Ectodermal cell (in vitro differentiated cells): ENCODE results near the gene NLRP3.

ENCODE experiments used
- H3K27ac ChIP-seq: 2 replicates; pipeline ENCODE4 v1.7.0; 2013; ENCODE audit warnings: mild to moderate bottlenecking, low read depth, low read length; ENCODE audit not compliant: insufficient read depth, poor library complexity, severe bottlenecking
- H3K27me3 ChIP-seq: 2 replicates; pipeline ENCODE4 v1.7.0; 2013; ENCODE audit warnings: mild to moderate bottlenecking, low read length; ENCODE audit not compliant: insufficient read depth, control insufficient read depth, poor library complexity, severe bottlenecking
- H3K36me3 ChIP-seq: one replicate; pipeline ENCODE4 v1.7.0; 2013; ENCODE audit warnings: low read length; ENCODE audit not compliant: control insufficient read depth, insufficient read depth
- H3K4me1 ChIP-seq: one replicate; pipeline ENCODE4 v1.7.0; 2013; ENCODE audit warnings: low read length; ENCODE audit not compliant: control insufficient read depth, insufficient read depth
- H3K4me3 ChIP-seq: 2 replicates; pipeline ENCODE4 v1.7.0; 2013; ENCODE audit warnings: low read depth, low read length, control low read depth; ENCODE audit not compliant: insufficient read depth
- H3K9me3 ChIP-seq: 2 replicates; pipeline ENCODE4 v1.7.0; 2013; ENCODE audit warnings: mild to moderate bottlenecking, low read length, moderate library complexity; ENCODE audit not compliant: control insufficient read depth
- WGBS, 2 experiments: methylation state at CpG; one replicate each; pipeline ENCODE4 v1.1.7; 2013; ENCODE audit warnings: missing lambda C conversion rate in 2 of 2; 5-methylcytosine and 5-hydroxymethylcytosine counted together

NLRP3 gene

DNA sequence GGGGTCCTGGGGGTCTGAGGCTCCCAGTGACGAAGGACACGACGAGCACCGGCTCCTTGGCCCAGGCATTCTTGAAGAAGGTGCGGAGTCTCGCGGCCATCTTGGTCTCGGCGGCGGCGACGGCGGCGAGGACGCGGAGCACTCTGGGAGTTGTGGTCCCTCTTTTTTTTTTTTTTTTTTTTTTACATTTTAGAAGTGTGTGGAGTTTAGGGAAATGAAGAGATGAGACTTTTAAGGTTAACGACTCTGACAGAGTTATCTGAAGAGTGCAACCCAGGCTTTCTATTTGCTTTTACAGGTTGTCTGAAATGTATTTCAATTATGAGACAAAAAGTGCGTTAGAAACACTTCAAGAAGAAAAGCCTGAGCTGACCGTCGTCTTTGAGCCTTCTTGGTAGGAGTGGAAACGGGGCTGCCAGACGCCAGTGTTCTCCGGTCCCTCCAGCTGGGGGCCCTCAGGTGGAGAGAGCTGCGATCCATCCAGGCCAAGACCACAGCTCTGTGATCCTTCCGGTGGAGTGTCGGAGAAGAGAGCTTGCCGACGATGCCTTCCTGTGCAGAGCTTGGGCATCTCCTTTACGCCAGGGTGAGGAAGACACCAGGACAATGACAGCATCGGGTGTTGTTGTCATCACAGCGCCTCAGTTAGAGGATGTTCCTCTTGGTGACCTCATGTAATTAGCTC, 32.3 kb downstream of the NLRP3 start:
- peak overlapping the region; percentile 32 for H3K4me3 ChIP-seq
- 35 to 40% methylated on average over 31 of the region's 31 CpGs for WGBS, 2 experiments
- H3K36me3 ChIP-seq, result no peaks in the 10 kb centered on the region
- H3K27me3 ChIP-seq, result no peaks in the 10 kb centered on the region
- no peaks in the 10 kb centered on the region for H3K9me3 ChIP-seq
- H3K27ac ChIP-seq, result no peak overlapping the region
- no peaks in the 10 kb centered on the region for H3K4me1 ChIP-seq

DNA sequence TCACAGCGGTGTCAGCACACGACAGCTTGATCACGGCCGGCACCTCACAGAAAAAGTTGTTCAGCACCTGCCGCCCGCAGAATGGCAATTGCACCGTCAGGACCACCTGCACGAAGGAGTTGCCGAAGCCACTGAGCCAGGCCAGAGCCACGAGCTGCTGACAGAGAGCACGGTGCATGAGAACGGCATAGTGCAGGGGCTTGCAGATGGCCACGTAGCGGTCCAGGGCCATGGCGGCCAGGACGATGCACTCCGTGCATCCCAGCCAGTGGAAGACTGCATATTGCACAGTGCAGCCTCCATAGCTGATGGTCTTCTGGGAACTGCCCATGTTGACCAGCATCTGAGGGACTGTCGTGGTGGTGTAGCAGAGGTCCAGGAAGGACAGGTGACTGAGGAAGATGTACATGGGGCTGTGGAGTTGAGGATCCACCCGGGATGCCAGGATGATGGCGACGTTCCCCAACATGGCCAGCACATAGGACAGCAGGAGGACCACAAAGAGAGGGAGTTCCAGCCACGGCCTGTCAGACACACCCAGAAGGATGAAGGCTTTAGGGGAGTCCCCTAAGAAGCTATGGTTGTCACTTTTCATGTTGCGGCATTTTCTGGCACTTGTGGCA, 35.5 kb downstream of the NLRP3 start:
- Histone ChIP-seq H3K4me3 (no peak overlapping the region), H3K9me3 (no peaks in the 10 kb centered on the region), H3K27ac (no peak overlapping the region), H3K36me3 (no peaks in the 10 kb centered on the region), H3K4me1 (no peaks in the 10 kb centered on the region), H3K27me3 (no peaks in the 10 kb centered on the region)
- WGBS, 2 experiments, result 95% methylated on average over 23 of the region's 23 CpGs

DNA sequence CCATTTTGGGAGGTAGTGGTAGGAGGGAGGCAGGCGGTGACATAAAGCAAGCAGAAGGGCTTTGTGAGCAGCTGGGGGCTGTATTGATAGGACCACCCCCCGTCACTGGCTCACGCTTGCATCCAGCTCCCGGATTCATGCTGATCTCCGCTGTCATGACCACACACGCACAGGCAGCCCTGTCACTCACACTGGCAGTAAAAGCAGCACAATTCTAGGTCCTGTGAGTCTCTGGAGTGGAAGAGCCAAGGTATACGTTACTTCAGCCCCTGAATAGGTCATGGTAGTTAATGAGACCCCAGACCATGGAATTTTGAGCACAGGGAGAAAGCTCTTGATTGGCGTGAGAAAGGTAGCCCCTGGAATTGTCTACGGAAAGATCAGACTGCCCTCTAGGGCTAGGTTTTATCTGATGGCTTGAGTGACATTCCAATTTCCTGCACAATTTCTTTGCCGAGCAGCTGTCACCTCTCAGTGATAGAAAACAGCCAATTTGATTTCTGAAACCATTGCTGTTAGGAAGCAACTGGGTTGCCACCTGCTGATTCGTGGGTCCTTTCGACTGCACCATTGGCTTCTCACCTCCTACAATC, 36.6 kb downstream of the NLRP3 start:
- Histone ChIP-seq H3K9me3 (no peaks in the 10 kb centered on the region), H3K27ac (no peak overlapping the region), H3K36me3 (no peaks in the 10 kb centered on the region), H3K27me3 (no peaks in the 10 kb centered on the region), H3K4me1 (no peaks in the 10 kb centered on the region), H3K4me3 (no peak overlapping the region)
- 81 to 82% methylated on average over 12 of the region's 12 CpGs for WGBS, 2 experiments

DNA sequence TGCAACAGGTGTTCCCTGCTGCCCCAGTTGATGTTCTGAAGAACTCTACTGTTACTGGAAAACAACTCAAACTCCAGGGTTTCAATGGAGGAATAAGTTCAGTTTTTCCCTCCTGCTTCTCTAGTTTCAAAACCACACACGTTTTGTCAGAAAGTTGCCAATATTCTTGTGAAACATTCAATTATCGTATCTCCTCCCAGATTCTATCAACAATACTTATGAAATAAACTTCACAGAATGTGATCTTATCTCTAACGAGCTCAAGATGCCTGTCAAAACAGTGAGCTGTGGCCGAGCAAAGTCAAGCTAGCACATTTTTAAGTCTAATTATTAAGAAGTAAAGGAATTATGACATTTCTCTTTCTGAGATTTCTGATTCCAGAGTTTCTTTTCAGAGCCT, 37.3 kb downstream of the NLRP3 start:
- Histone ChIP-seq H3K4me3 (no peak overlapping the region), H3K27ac (no peak overlapping the region), H3K27me3 (no peaks in the 10 kb centered on the region), H3K36me3 (no peaks in the 10 kb centered on the region), H3K4me1 (no peaks in the 10 kb centered on the region), H3K9me3 (no peaks in the 10 kb centered on the region)
- WGBS, 2 experiments, result 28 to 44% methylated on average over 3 to 4 of the region's 4 CpGs

DNA sequence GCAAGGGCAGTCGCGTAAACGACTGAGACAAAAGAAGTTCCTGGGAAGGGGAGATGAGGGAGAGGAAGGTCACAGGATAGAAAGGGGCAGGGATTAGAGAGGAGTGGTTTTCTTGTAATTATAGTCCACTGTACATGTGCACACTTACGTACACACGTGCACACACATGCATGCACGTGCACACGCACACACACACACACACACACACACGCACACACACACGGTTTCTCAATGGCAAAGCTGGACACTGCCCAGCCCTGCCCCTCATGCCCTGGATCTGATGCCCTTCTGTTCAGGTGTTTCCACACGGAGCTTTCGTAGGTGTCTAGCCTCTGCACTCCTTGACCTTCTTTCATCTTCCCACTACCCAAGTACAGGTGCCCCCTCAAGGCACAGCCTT, 38.0 kb downstream of the NLRP3 start:
- Histone ChIP-seq H3K27me3 (no peaks in the 10 kb centered on the region), H3K4me1 (no peaks in the 10 kb centered on the region), H3K9me3 (no peaks in the 10 kb centered on the region), H3K36me3 (no peaks in the 10 kb centered on the region), H3K4me3 (no peak overlapping the region), H3K27ac (no peak overlapping the region)
- 76 to 80% methylated on average over 11 of the region's 11 CpGs for WGBS, 2 experiments

DNA sequence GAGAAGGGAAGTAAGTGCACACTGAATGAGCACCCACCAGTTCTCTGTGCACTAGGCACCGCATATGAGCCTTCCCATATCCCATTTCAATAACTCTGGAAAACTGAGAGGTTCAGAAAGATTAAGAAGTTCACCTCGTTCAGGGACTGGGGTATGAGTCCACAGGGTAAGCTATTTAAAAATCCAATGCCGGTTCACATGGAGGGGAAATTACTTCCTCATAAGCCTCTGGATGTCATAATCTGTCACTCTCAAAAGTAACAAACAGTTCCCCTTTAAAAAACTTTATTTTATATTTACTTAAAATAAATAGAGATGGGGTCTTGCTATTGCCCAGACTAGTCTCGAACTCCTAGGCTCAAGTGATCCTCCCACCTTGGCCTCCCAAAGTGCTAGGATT, 40.0 kb downstream of the NLRP3 start:
- no peaks in the 10 kb centered on the region for H3K36me3 ChIP-seq
- H3K27me3 ChIP-seq, result no peaks in the 10 kb centered on the region
- H3K4me1 ChIP-seq, result no peaks in the 10 kb centered on the region
- H3K4me3 ChIP-seq, result no peak overlapping the region
- no peaks in the 10 kb centered on the region for H3K9me3 ChIP-seq
- 89 to 98% methylated on average over 4 of the region's 4 CpGs for WGBS, 2 experiments
- no peak overlapping the region for H3K27ac ChIP-seq

DNA sequence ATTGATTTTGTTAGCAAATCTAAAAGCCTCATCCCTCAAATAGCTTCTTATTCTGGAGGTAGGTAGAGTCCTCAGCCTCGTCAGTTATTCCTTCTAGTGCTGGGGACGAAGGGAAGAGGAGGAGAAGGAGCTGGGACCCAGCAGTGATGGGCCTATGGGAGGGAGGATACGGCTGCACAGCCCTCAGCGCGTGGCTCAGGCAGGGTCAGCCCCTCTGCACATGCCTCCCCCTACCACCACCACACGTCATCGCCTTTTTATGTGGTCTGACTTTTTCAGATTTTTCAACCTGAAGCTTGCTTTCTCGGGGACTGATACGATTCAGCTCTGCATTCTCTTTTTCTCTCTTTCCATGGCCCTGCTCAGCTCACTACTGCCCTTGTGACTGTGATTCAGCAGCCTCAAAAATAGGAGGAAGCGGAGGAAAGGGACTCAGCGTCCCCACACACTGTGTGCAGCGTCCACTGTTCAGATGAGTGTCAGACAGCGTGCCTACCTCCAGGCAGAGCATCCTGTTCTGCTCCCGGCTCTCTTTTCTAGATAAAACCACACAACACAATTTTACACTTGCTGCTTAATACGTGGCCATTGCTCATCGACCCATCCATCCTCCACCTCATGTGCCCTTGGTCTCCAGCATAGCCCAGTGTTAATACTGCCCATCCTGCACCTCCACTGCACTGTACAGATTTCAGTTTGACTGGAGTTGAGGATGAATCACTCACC, 41.1 kb downstream of the NLRP3 start:
- Histone ChIP-seq H3K36me3 (no peaks in the 10 kb centered on the region), H3K4me1 (no peaks in the 10 kb centered on the region), H3K9me3 (no peaks in the 10 kb centered on the region), H3K4me3 (no peak overlapping the region), H3K27me3 (no peaks in the 10 kb centered on the region), H3K27ac (no peak overlapping the region)
- 89 to 93% methylated on average over 16 of the region's 16 CpGs for WGBS, 2 experiments

DNA sequence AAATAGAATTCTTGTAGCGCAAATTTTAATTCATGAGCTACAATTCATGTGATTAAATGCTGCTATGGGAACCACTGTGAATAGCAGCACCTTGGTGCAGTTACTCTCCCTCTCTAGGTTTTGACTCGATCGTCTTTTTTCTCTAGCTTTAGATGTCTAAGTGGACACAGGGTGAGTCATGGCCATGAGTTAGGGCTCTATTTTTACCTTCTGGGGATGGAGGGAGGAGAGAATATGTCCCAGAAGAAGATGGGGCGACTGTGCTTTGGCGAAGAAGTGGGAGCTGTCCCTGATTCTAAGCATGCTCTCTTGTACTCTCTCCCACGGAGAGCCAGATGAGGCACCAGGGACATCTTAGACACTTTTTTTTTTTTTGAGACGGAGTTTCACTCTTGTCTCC, 43.5 kb downstream of the NLRP3 start:
- 75 to 79% methylated on average over 7 of the region's 7 CpGs for WGBS, 2 experiments
- H3K36me3 ChIP-seq, result no peaks in the 10 kb centered on the region

DNA sequence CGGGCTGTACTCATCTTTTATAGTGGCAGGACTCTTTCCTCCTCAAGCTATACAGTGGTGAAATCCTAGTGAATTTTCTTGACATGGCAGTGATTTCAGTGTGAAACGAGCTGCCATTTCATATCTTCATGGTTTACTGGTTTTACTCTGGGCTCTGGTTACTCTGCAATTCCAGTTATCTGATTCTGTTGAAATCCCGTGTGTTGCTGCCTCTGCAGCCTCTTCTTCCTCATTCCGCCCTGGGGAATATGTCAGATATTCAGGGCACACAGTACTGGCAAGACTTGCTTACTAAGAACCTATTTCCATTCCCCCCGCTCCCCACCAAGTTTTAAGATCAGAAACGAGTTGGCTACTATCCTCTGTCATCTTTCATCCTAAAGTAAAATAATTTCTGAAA, 49.8 kb downstream of the NLRP3 start:
- Histone ChIP-seq H3K27me3 (no peaks in the 10 kb centered on the region), H3K4me1 (no peaks in the 10 kb centered on the region), H3K27ac (no peak overlapping the region), H3K9me3 (no peaks in the 10 kb centered on the region), H3K4me3 (no peak overlapping the region), H3K36me3 (no peaks in the 10 kb centered on the region)
- 81 to 84% methylated on average over 6 of the region's 6 CpGs for WGBS, 2 experiments

More for the DNA sequence above, 43.5 kb downstream of the NLRP3 start:
- Histone ChIP-seq H3K9me3 (no peaks in the 10 kb centered on the region), H3K27me3 (no peaks in the 10 kb centered on the region), H3K27ac (no peak overlapping the region), H3K4me1 (no peaks in the 10 kb centered on the region), H3K4me3 (no peak overlapping the region)

DNA sequence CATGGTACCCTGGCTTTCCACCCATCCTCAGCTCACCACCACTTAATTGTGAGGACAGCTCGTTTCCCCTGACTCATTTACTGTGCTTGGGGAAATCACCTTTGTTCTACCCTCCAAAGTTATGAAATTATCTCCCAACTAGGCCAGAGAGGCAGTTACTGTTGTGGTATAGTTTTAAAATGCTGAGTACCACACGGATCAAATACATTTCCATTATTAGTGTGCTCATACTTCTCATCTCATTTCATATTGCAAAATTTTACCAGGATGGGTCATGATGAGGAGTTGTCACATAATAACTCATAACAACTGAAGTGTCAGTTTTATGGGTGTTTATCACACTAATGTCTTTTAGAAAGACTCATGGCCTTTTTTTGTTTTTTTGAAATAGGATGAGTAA, 51.2 kb downstream of the NLRP3 start:
- Histone ChIP-seq H3K27ac (no peak overlapping the region), H3K4me1 (no peaks in the 10 kb centered on the region), H3K27me3 (no peaks in the 10 kb centered on the region), H3K36me3 (no peaks in the 10 kb centered on the region), H3K9me3 (no peaks in the 10 kb centered on the region), H3K4me3 (no peak overlapping the region)
- whole genome bisulfite sequencing, 2 experiments, result 77 to 95% methylated on average over 1 to 2 of the region's 2 CpGs
